Smooth muscle cell (in vitro differentiated cells): Measurements from ENCODE around the gene C5orf58. TPM values are rescaled to one million over a fixed set of nuclear protein-coding genes. Genes with fewer than 3 reads are reported as not detected.

Experiments used
- DNase-seq: peaks from one replicate; lab custom pipeline; 2025; ENCODE audit not compliant: unreplicated experiment; lab: John Stamatoyannopoulos, UW
- H2AFZ ChIP-seq: fragments of 200-600 bp; sonication (generic); 2 replicates; pipeline ENCODE4 v1.6.0; 2016; ENCODE audit warnings: antibody characterized with exemption, low read depth, mild to moderate bottlenecking
- H3F3A ChIP-seq: fragments of 200-600 bp; sonication (generic); 2 replicates; pipeline ENCODE4 v1.6.0; 2017; ENCODE audit warnings: antibody characterized with exemption, low read depth
- H3K27ac ChIP-seq: fragments of 200-600 bp; sonication (generic); 2 replicates; pipeline ENCODE4 v1.5.1; 2016; ENCODE audit warnings: low read depth, mild to moderate bottlenecking
- H3K27me3 ChIP-seq: fragments of 200-600 bp; sonication (generic); 2 replicates; pipeline ENCODE4 v1.6.1; 2016; ENCODE audit warnings: low read depth, mild to moderate bottlenecking
- H3K36me3 ChIP-seq: fragments of 200-600 bp; sonication (generic); 2 replicates; pipeline ENCODE4 v1.5.1; 2016; ENCODE audit warnings: low read depth
- H3K4me1 ChIP-seq: fragments of 200-600 bp; sonication (generic); 2 replicates; pipeline ENCODE4 v1.5.1; 2016; ENCODE audit warnings: low read depth
- H3K4me2 ChIP-seq: fragments of 200-600 bp; sonication (generic); 2 replicates; pipeline ENCODE4 v1.6.0; 2016; ENCODE audit warnings: mild to moderate bottlenecking
- H3K4me3 ChIP-seq: fragments of 200-600 bp; sonication (generic); 2 replicates; pipeline ENCODE4 v1.5.1; 2016; ENCODE audit warnings: mild to moderate bottlenecking
- H3K79me2 ChIP-seq: fragments of 200-600 bp; sonication (generic); 2 replicates; pipeline ENCODE4 v1.6.0; 2016; ENCODE audit warnings: low read depth, mild to moderate bottlenecking
- H3K9ac ChIP-seq: fragments of 200-600 bp; sonication (generic); 2 replicates; pipeline ENCODE4 v1.6.0; 2016; ENCODE audit warnings: low read depth
- H3K9me3 ChIP-seq: fragments of 200-600 bp; sonication (generic); replicated peaks from 2 replicates; pipeline ENCODE4 v1.5.1; 2016; ENCODE audit warnings: low read depth
- H4K20me1 ChIP-seq: fragments of 200-600 bp; sonication (generic); 2 replicates; pipeline ENCODE4 v1.6.0; 2016; ENCODE audit warnings: low read depth
- CTCF ChIP-seq: fragments of 200-600 bp; sonication (generic); IDR thresholded peaks from 2 replicates; pipeline ENCODE4 v1.5.1; 2017; ENCODE audit warnings: borderline replicate concordance, mild to moderate bottlenecking, antibody characterized with exemption; ENCODE audit not compliant: insufficient read depth, poor library complexity, severe bottlenecking
- WGBS: methylation state at CpG from one replicate; pipeline ENCODE4 v1.1.7; 2016; ENCODE audit warnings: low lambda C conversion rate; 5-methylcytosine and 5-hydroxymethylcytosine counted together
- polyA plus RNA-seq: library from polyadenylated mRNA; unstranded; fragments of >200 nt; fragmentation: Nextera tagmentation; extraction: Ambion mirVana; gene quantifications from 2 replicates; pipeline ENCODE4 v1.2.1, GENCODE V29; 2016
- total RNA-seq: library from RNA; depleted of rRNA; stranded (reverse); fragments of >200 nt; gene quantifications from 2 replicates; pipeline ENCODE4 v1.2.3, GENCODE V29; 2014

The C5orf58 gene
- not detected in 2 replicates for total RNA-seq
- polyA plus RNA-seq, result not detected in 2 replicates

GRCh38 chr5:170232786-170233185, at the start of gene C5orf58:
Gene C5orf58 (plus strand): TSS chr5:170232985. CDS start chr5:170234977, 1,992 bp downstream.
- WGBS, result 95% methylated on average over 27 of the region's 27 CpGs
- H4K20me1 ChIP-seq, result no peaks in the 10 kb centered on the region
- H3K36me3 ChIP-seq, result no peaks in the 10 kb centered on the region
- no peaks in the 10 kb centered on the region for H3K79me2 ChIP-seq
- no peaks in the 10 kb centered on the region for H3F3A ChIP-seq
- H3K4me3 ChIP-seq, result no peak within 1 kb of the TSS
- no peak within 1 kb of the TSS for H3K9ac ChIP-seq
- H3K4me1 ChIP-seq, result no peaks in the 10 kb centered on the region
- TF ChIP-seq CTCF, result no peak
- H2AFZ ChIP-seq, result no peak within 1 kb of the TSS
- no peaks in the 10 kb centered on the region for H3K9me3 ChIP-seq
- no peak within 1 kb of the TSS for H3K27ac ChIP-seq
- H3K27me3 ChIP-seq, result no peaks in the 10 kb centered on the region
- H3K4me2 ChIP-seq, result no peak within 1 kb of the TSS
- DNase-seq, result no peak

- Histone ChIP-seq H3K9me3 (no peaks in the 10 kb centered on the region), H3K27ac (no peak overlapping the region), H3K9ac (no peak overlapping the region), H3K79me2 (no peaks in the 10 kb centered on the region), H3K4me1 (no peaks in the 10 kb centered on the region), H4K20me1 (no peaks in the 10 kb centered on the region), H3K27me3 (no peaks in the 10 kb centered on the region), H3K36me3 (no peaks in the 10 kb centered on the region), H3K4me3 (no peak overlapping the region), H3K4me2 (no peak overlapping the region), H2AFZ (no peak overlapping the region), H3F3A (no peaks in the 10 kb centered on the region)
- peak; percentile 6 for DNase-seq
- 44% methylated on average over 12 of the region's 12 CpGs for WGBS
- peak; percentile 86 for TF ChIP-seq CTCF
Measured at GRCh38 chr5:170183816-170184687, 48.7 kb upstream of the C5orf58 start.

DNA sequence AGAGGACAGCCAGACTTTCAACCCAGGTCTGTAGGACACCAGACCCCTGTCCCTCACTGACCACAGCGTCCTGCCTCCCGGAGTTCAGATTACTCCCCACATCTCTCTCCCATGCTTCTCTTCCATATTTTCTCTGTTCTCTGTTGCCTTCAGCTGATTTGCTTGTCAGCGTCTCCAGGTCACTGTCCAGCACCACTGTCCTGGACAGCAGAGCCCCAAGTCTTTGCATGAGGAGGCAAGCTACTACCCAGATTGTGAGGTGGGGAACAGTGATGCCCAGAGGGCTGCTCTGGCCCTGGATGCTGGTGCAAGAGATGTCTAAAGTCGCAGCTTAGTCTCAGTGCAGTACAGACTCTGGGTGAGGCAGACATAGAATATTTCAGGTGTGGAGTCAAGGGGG, 48.0 kb upstream of the C5orf58 start:
- H3K27me3 ChIP-seq, result no peaks in the 10 kb centered on the region
- TF ChIP-seq CTCF, result no peak
- no peak overlapping the region for H3K27ac ChIP-seq
- no peak for DNase-seq
- H3F3A ChIP-seq, result no peaks in the 10 kb centered on the region
- H3K9ac ChIP-seq, result no peak overlapping the region
- H4K20me1 ChIP-seq, result no peaks in the 10 kb centered on the region
- 90% methylated on average over 4 of the region's 4 CpGs for WGBS
- H3K4me2 ChIP-seq, result no peak overlapping the region
- no peaks in the 10 kb centered on the region for H3K9me3 ChIP-seq
- no peaks in the 10 kb centered on the region for H3K4me1 ChIP-seq
- no peak overlapping the region for H2AFZ ChIP-seq
- H3K36me3 ChIP-seq, result no peaks in the 10 kb centered on the region
- no peaks in the 10 kb centered on the region for H3K79me2 ChIP-seq
- H3K4me3 ChIP-seq, result no peak overlapping the region
